Duodenal mucosa (tissue), 2 donors: Measurements from ENCODE around the gene CCDC85C.

Experiments used
- H3K27ac ChIP-seq: one replicate; pipeline ENCODE4 v1.7.0; 2013; ENCODE audit warnings: low read depth, low read length
- H3K27me3 ChIP-seq, 2 donors: one replicate each; pipeline ENCODE4 v1.7.0; 2013; ENCODE audit warnings: low read length in 2 of 2, control low read depth in 1 of 2; ENCODE audit not compliant: insufficient read depth in 2 of 2, control insufficient read depth in 1 of 2
- H3K36me3 ChIP-seq, 2 donors: one replicate each; pipeline ENCODE4 v1.7.0; 2013; ENCODE audit warnings: low read length in 2 of 2, control low read depth in 1 of 2; ENCODE audit not compliant: insufficient read depth in 2 of 2, control insufficient read depth in 1 of 2
- H3K4me1 ChIP-seq, 2 donors: one replicate each; pipeline ENCODE4 v1.7.0; 2013; ENCODE audit warnings: low read length in 2 of 2, control low read depth in 1 of 2; ENCODE audit not compliant: insufficient read depth in 2 of 2, control insufficient read depth in 1 of 2
- H3K4me3 ChIP-seq, 2 donors: one replicate each; pipeline ENCODE4 v1.7.0; 2013; ENCODE audit warnings: low read length in 2 of 2, low read depth in 1 of 2
- H3K9ac ChIP-seq, 2 donors: one replicate each; pipeline ENCODE4 v1.7.0; 2013; ENCODE audit warnings: low read length in 2 of 2, low read depth in 1 of 2
- H3K9me3 ChIP-seq, 2 donors: one replicate each; pipeline ENCODE4 v1.7.0; 2013; ENCODE audit warnings: low read length in 2 of 2, control low read depth in 1 of 2; ENCODE audit not compliant: control insufficient read depth in 1 of 2

CCDC85C gene

DNA sequence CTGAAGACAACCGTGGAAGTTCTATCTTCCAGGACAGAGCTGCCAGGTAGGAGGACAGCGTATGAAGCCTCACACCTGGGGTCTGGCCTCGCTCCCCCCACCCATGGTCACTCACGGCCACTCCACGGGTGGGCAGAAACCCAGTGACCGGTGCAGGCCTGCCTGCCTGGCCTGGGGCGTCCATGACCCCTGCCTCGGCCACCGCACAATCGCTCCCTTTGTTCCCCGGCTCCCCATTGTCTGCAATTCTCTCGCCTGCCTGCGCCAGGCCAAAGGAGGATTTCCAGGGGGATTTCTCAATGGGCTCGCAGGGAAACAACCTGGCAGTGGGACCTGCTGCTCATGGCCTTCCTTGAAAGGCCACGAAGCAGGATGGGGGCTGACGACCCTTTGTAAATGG is 22.6 kb downstream of the CCDC85C start:
- H3K9ac ChIP-seq: no peak overlapping the region
- no peak overlapping the region for H3K4me3 ChIP-seq
- no peaks in the 10 kb centered on the region for H3K9me3 ChIP-seq
- no peak overlapping the region for H3K27ac ChIP-seq
- peaks cover 0 to 2% of the 10 kb centered on the region in 2 donors for H3K36me3 ChIP-seq
- H3K4me1 ChIP-seq: peaks cover 44 to 47% of the 10 kb centered on the region in 2 donors
- H3K27me3 ChIP-seq: no peaks in the 10 kb centered on the region

- Histone ChIP-seq H3K9me3 (no peaks in the 10 kb centered on the region), H3K27me3 (no peaks in the 10 kb centered on the region), H3K4me1 (peaks cover 48 to 53% of the 10 kb centered on the region in 2 donors), H3K36me3 (peaks cover 0 to 2% of the 10 kb centered on the region in 2 donors), H3K27ac (peak overlapping the region; percentile 76), H3K4me3 (peak overlapping the region in 1 of 2 donors; percentile 44), H3K9ac (peak overlapping the region; percentile 30 to 41)
Measured at GRCh38 chr14:99579903-99580571, 24.0 kb downstream of the CCDC85C start.

GRCh38 chr14:99579120-99579836 is 24.7 kb downstream of the CCDC85C start:
- H3K27me3 ChIP-seq: no peaks in the 10 kb centered on the region
- H3K4me1 ChIP-seq: peaks cover 56 to 61% of the 10 kb centered on the region in 2 donors
- peak overlapping the region; percentile 76 for H3K27ac ChIP-seq
- H3K4me3 ChIP-seq: peak overlapping the region; percentile 30 to 48
- peaks cover 0 to 2% of the 10 kb centered on the region in 2 donors for H3K36me3 ChIP-seq
- no peaks in the 10 kb centered on the region for H3K9me3 ChIP-seq
- peak overlapping the region; percentile 41 to 62 for H3K9ac ChIP-seq

DNA sequence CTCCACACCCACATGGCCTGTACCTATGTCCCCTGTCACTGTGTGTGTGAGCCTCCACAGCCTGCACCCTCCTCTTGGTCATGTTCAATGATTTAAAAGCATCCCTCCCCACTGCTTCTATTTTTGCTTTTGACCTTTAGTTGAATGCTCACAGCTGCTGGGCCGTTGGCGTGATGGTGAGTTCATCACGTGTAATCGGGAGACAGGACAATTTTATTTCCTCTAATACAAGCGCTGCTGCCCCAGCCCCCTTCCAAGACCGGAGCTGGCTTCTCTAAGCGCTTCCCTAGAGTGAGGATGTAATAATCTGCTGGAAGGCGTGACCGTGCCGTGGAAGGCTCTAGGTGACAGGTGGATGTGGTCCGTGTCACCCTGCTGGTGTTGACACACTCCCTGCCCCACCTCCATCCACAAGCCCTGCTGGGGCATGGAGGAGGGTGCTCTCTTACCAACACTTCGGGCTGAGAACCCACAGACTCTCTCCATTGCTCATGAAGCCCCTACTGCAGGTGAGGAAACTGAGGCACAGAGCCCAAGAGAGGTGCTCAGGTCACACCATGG is 25.4 kb downstream of the CCDC85C start:
- Histone ChIP-seq H3K4me3 (peak overlapping the region; percentile 30 to 48), H3K9me3 (no peaks in the 10 kb centered on the region), H3K4me1 (peaks cover 62 to 68% of the 10 kb centered on the region in 2 donors), H3K9ac (peak overlapping the region; percentile 41 to 62), H3K27me3 (no peaks in the 10 kb centered on the region), H3K27ac (peak overlapping the region; percentile 58), H3K36me3 (peaks cover 0 to 2% of the 10 kb centered on the region in 2 donors)

DNA sequence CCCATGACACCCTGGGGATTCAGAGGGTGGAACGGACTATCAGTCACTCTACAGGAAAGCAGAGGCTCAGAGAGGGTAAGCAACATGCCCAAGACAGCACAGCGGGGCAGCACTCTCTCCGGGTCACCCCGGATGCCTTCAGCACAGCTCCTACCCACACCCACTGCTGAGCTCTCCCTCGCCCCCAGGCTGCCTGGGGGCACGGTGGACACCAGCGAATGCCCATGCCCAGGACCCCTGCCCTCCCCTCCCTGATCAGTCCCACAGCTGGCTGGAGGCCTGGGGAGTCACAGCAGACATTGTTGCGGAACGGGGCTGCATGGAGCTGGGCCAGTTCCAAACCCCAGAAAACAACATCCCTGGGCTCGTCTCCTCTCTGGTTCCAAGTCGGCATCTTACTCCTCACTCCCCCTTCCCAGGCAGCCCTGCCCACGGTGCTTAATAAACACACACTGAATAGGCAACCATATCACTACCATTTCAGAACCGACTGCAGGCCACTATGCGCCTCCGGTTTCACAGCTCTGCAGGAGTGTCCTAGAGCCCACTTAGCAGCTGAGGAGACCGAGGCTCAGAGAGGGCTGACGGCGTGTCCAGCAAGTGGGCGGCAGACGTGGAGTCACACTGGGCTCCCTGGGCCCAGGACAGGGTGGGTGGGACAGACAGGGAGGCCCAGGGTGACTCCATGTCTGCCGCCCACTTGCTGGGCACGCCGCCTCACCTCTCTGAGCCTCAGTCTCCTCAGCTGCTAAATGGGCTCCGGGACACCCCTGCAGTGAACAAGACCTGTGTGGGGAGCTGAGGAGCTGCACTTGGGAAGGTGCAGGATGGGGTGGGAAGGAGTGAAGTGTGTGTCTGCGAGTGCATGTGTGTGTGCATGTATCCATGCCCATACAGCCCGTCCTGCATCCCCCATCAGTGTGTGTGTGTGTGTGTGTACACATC is 27.0 kb downstream of the CCDC85C start:
- Histone ChIP-seq H3K4me3 (no peak overlapping the region), H3K27ac (no peak overlapping the region), H3K36me3 (peaks cover 0 to 2% of the 10 kb centered on the region in 2 donors), H3K4me1 (peaks cover 78 to 83% of the 10 kb centered on the region in 2 donors), H3K9ac (no peak overlapping the region), H3K9me3 (no peaks in the 10 kb centered on the region), H3K27me3 (no peaks in the 10 kb centered on the region)

- H3K4me3 ChIP-seq: no peak overlapping the region
- peaks cover 85 to 87% of the 10 kb centered on the region in 2 donors for H3K4me1 ChIP-seq
- H3K27me3 ChIP-seq: no peaks in the 10 kb centered on the region
- H3K9ac ChIP-seq: peak overlapping the region in 1 of 2 donors; percentile 46
- H3K36me3 ChIP-seq: peaks cover 0 to 2% of the 10 kb centered on the region in 2 donors
- no peaks in the 10 kb centered on the region for H3K9me3 ChIP-seq
- no peak overlapping the region for H3K27ac ChIP-seq
Measured at GRCh38 chr14:99576304-99576703, 27.7 kb downstream of the CCDC85C start.

DNA sequence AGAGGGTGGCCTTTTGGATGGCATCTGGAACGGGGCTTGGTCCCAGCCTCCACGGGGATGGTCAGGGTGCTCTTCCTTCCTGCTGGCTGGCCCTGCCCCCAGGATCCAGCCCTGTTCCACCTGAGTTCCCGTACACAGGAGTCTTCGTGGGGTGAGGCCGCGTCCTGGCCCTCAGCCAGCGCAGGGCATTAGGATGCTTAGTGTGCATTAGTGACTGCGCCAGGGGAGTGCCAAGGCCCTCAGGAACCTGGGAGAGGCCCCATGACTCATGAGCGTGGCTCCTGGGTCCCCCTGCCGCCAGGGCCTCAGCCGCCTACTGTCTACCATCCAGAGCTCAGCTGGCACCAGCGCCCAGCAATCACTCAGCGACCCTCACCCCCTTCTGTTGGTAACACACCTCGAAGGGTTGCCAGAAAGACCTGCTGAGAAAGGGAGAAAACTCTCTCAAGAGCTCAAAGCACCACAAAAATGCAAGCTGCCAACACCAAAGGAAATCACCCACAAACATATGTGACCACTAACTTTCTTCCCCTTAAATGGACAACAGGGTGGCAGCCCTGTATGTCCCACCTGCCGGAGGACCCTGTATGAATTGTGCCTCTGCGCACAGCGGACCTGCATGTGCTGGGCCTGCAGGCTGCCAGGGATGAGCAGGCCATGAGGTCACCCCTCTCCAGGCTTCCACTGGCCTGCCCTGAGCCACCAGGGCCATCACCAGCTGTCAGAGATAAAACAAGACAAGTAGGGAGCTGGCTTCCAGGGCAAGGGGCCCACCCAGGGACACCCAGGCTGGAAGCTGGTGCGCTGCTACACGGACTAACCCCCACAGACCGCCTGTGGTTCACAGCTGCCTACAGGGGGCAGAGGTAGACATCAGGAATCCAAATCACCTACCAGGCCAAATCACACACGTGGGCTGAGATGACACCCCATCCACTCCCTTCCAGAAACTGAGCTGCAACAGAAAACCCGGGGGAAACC is 28.7 kb downstream of the CCDC85C start:
- H3K9ac ChIP-seq: peak overlapping the region; percentile 29 to 52
- peak overlapping the region; percentile 7 to 23 for H3K4me3 ChIP-seq
- peaks cover 0 to 2% of the 10 kb centered on the region in 2 donors for H3K36me3 ChIP-seq
- no peaks in the 10 kb centered on the region for H3K9me3 ChIP-seq
- no peaks in the 10 kb centered on the region for H3K27me3 ChIP-seq
- H3K27ac ChIP-seq: peak overlapping the region; percentile 67
- H3K4me1 ChIP-seq: peaks cover 88 to 90% of the 10 kb centered on the region in 2 donors

GRCh38 chr14:99574099-99574880 is 29.7 kb downstream of the CCDC85C start:
- Histone ChIP-seq H3K9ac (peak overlapping the region in 1 of 2 donors; percentile 52), H3K36me3 (peaks cover 0 to 2% of the 10 kb centered on the region in 2 donors)

More at GRCh38 chr14:99574099-99574880, 29.7 kb downstream of the CCDC85C start:
- peak overlapping the region; percentile 67 for H3K27ac ChIP-seq
- no peaks in the 10 kb centered on the region for H3K9me3 ChIP-seq
- H3K4me1 ChIP-seq: peaks cover 88 to 93% of the 10 kb centered on the region in 2 donors
- peak overlapping the region; percentile 7 to 23 for H3K4me3 ChIP-seq
- no peaks in the 10 kb centered on the region for H3K27me3 ChIP-seq
